ENCODE data around the gene KIF27.

The KIF27 gene

GRCh38 chr9:83962165-83962564, 40.9 kb upstream of the KIF27 start:
- TF ChIP-seq EZH2 (optimal IDR thresholded peaks at IDR 0.05; ENCODE audit: low read depth, low read length) (no peak), EZH2phosphoT487 (IDR thresholded peaks at IDR 0.05; ENCODE audit: low read length) (no peak), CTCF (IDR thresholded peaks at IDR 0.05; ENCODE audit: low read length) (no peak)
- Histone ChIP-seq H3K9ac (ENCODE audit: low read length) (no peak overlapping the region), H3K4me3 (ENCODE audit: low read length) (no peak overlapping the region), H3K27me3 (replicated peaks; ENCODE audit: insufficient read depth, low read length) (no peaks in the 10 kb centered on the region), H3K9me2 (replicated peaks; ENCODE audit: insufficient read depth, low read length) (no peaks in the 10 kb centered on the region), H3K9me3 (replicated peaks; ENCODE audit: insufficient read depth, low read length) (no peaks in the 10 kb centered on the region), H3K79me2 (ENCODE audit: low read length) (no peaks in the 10 kb centered on the region), H3K27ac (ENCODE audit: low read length) (no peak overlapping the region), H3F3A (ENCODE audit: insufficient read depth, low read length) (peaks cover 25% of the 10 kb centered on the region), H3K4me2 (ENCODE audit: low read depth, low read length) (no peak overlapping the region), H3K4me1 (ENCODE audit: low read length) (no peaks in the 10 kb centered on the region), H3K36me3 (replicated peaks; ENCODE audit: insufficient read depth, low read length) (no peaks in the 10 kb centered on the region), H4K20me1 (ENCODE audit: insufficient read depth, low read length) (0 out of 2 replicates have a peak, but pooled peaks cover 9% of the 10 kb centered on the region), H2AFZ (ENCODE audit: low read length) (no peak overlapping the region)
- DNase-seq: no peak

GRCh38 chr9:83960991-83961390, 39.8 kb upstream of the KIF27 start:
- no peak overlapping the region for H3K9ac ChIP-seq (ENCODE audit: low read length)
- H2AFZ ChIP-seq (ENCODE audit: low read length): no peak overlapping the region
- no peaks in the 10 kb centered on the region for H3K9me2 ChIP-seq (replicated peaks; ENCODE audit: insufficient read depth, low read length)
- no peak for DNase-seq
- no peak overlapping the region for H3K27ac ChIP-seq (ENCODE audit: low read length)
- H3F3A ChIP-seq (ENCODE audit: insufficient read depth, low read length): peaks cover 14% of the 10 kb centered on the region
- no peaks in the 10 kb centered on the region for H3K27me3 ChIP-seq (replicated peaks; ENCODE audit: insufficient read depth, low read length)
- no peaks in the 10 kb centered on the region for H3K36me3 ChIP-seq (replicated peaks; ENCODE audit: insufficient read depth, low read length)
- H4K20me1 ChIP-seq (ENCODE audit: insufficient read depth, low read length): 0 out of 2 replicates have a peak, but pooled peaks cover 5% of the 10 kb centered on the region
- no peaks in the 10 kb centered on the region for H3K79me2 ChIP-seq (ENCODE audit: low read length)
- no peaks in the 10 kb centered on the region for H3K9me3 ChIP-seq (replicated peaks; ENCODE audit: insufficient read depth, low read length)
- no peak overlapping the region for H3K4me3 ChIP-seq (ENCODE audit: low read length)
- H3K4me1 ChIP-seq (ENCODE audit: low read length): no peaks in the 10 kb centered on the region
- TF ChIP-seq CTCF (IDR thresholded peaks at IDR 0.05; ENCODE audit: low read length): no peak
- TF ChIP-seq EZH2 (optimal IDR thresholded peaks at IDR 0.05; ENCODE audit: low read depth, low read length): no peak
- TF ChIP-seq EZH2phosphoT487 (IDR thresholded peaks at IDR 0.05; ENCODE audit: low read length): no peak
- H3K4me2 ChIP-seq (ENCODE audit: low read depth, low read length): no peak overlapping the region

GRCh38 chr9:83959061-83959460, 37.8 kb upstream of the KIF27 start:
- Histone ChIP-seq H3K9me3 (replicated peaks; ENCODE audit: insufficient read depth, low read length) (no peaks in the 10 kb centered on the region), H3K9me2 (replicated peaks; ENCODE audit: insufficient read depth, low read length) (no peaks in the 10 kb centered on the region), H2AFZ (ENCODE audit: low read length) (no peak overlapping the region), H3K27ac (ENCODE audit: low read length) (no peak overlapping the region), H3K4me2 (ENCODE audit: low read depth, low read length) (no peak overlapping the region), H3K27me3 (replicated peaks; ENCODE audit: insufficient read depth, low read length) (no peaks in the 10 kb centered on the region), H3K79me2 (ENCODE audit: low read length) (no peaks in the 10 kb centered on the region), H4K20me1 (ENCODE audit: insufficient read depth, low read length) (no peaks in the 10 kb centered on the region), H3K4me1 (ENCODE audit: low read length) (no peaks in the 10 kb centered on the region), H3F3A (ENCODE audit: insufficient read depth, low read length) (no peaks in the 10 kb centered on the region), H3K4me3 (ENCODE audit: low read length) (no peak overlapping the region), H3K9ac (ENCODE audit: low read length) (no peak overlapping the region), H3K36me3 (replicated peaks; ENCODE audit: insufficient read depth, low read length) (no peaks in the 10 kb centered on the region)
- DNase-seq: no peak
- TF ChIP-seq EZH2phosphoT487 (IDR thresholded peaks at IDR 0.05; ENCODE audit: low read length) (no peak), EZH2 (optimal IDR thresholded peaks at IDR 0.05; ENCODE audit: low read depth, low read length) (no peak), CTCF (IDR thresholded peaks at IDR 0.05; ENCODE audit: low read length) (no peak)
